ENCODE data around the gene CTNNA3.

CTNNA3 gene

DNA sequence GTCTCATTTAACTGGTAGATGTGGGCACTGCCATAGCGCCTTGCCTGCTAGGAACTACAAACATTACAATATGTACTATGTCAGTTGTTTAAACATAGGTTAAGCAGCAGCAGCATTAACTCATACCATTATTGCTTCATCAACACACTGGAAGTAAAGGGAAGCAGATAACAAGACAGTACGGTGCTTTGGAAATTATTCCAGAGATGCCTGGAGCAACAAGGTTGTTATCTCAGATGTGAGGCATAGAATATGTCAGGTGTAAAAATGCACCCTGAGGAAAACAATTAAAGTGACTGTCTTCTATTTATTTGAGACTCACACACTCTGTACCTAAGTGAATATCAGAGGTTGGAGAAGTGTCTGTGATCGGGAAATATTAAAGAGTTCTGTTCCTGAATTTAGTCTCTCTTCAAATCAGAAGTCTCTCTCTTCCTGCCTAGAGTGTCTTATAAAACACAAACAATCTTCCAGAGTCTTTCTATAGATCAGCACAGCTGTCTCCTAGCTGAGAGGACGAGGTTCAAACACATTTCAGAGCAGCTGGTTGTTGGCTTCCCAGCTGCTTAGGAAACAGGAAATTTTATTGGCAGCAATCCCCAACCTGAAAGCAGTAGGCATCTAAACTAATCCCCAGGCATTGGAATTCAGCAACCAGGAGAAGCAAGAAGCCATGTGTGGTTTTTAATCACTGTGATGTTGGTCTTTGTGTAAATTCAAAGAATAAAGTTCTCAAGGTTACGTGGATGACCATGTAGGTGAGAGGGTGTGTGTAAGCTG lies 1764.5 kb downstream of the CTNNA3 start:
- DNase-seq (ENCODE audit: low read depth), result no peak

DNA sequence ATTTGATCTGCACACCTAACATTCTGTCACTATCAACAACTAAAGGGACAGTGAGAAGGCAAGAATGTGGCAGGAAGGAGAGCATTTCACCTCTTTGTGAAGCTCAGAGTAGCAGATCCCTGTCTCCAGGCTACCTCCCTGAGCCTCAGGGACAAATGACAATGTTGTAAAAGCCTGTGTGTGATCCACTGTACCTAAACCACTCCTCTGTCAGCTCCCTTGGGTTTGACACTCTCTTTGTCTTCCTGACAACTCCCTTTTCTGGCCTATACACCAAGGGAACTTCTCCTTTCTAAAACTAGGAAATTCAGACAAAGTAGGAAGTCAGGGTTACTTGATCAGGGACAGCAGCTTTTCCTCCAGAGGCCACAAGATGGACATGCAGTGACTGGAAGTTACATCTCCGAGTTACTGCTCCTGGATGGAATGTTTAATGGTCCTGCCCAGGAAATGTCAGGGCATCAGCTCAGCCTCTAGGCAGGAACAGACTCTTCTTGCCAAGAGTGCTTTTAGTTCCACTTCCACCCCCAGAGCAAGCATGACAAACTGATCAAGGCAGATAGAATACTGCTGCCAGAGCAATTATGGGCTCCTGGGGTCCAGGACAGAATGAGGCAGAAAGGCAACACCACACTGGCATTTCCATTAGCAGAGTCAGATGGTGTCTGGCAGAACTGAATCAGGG lies 1784.7 kb downstream of the CTNNA3 start:
- DNase-seq (ENCODE audit: low read depth), result no peak

DNA sequence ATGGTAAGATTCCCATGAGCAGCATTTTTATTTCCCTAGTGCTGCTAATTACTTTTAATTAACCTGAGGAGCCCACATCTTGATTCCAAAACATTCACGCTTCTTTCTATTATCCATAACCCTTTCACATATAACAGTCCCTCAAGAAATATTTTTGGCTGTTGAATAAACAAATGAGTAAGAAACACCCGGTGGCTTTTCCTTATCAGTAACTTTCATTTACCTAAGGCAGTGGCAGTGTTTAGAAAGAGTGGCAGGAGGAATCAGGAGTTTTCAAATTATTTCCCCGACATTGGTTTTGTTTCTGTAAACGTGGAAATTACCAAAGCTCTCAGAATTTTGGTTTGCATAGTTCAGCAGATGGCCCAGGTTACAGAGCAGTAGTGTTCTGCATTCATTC lies 1785.8 kb downstream of the CTNNA3 start:
- DNase-seq (ENCODE audit: low read depth), result no peak

DNA sequence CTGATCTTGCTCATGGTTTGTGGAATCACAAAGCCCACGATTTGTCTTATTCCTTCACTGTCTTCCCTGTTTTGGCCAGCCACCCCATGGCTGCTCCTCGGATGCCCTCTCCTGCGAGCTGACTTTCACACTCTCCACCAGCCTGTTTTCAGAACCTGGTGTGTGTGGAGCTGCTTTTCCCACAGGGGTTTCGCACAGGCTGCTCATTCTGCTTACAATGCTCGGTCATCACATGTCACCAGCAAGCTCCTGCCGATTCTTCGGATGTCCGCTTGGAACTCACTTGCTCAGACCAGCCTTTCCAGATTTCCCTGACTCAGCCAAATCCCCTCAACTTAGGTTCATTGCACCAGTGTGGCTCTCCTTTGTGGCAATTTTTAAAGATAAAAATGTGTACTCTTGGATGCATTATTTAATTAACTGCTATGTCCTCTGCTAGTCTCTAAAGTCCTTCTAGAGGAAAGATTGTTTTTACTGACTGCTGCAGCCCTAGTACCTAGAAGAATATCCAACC lies 1788.7 kb downstream of the CTNNA3 start:
- no peak for DNase-seq (ENCODE audit: low read depth)

DNA sequence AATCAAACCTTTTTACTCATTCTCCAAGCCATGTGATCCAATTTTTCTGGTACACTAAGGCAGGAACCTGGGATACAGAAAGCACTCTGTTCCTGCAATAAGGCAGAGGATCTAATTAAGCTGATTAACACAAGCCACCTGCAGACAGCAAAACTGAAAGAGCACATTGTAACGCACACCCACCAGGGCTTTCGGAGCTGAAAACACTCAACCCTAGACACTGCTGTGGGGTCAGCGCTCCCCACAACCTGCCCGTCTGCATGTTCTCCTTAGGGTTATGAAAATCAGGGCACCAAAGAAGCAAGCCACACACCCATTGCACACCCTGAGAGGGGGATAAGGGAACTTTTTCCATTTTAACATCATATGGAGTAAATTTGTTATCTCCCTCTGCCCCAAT lies 1792.4 kb downstream of the CTNNA3 start:
- DNase-seq (ENCODE audit: low read depth), result no peak

DNA sequence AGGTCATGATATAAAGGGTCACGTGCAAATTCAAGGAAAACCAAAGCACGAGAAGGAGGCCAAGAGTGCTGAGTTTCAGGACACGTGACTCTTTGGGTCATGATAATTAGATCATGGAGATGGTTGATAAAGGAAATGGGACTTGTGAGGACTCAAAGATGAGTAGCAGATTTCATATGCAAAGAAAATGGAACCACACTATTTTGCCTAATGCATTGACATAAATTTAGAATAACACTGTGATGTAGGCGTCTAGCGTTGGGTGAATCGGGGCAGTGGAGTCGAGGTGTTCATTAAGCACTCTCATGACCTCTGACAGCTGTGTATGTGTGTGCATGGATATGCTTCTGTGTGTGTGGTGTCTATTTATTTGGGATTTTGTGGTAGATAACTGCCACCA lies 1795.7 kb downstream of the CTNNA3 start:
- no peak for DNase-seq (ENCODE audit: low read depth)

DNA sequence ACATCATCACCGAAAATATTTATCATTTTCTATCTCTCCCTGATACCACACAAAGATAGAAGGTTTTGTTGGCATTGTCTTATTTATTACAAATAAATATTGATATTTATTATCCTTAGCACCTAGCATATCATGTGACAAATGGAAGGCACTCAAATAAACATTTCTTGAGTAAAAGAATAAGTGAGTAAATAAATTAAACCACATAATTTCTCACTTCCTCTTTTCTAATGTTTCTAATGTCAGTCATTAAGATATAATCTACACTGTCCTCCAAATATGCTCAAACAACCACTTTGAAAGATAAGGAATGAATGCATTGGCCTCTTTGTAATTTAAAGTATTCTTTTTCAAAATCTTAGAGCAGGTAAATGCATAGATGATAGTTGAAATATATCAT lies 1797.9 kb downstream of the CTNNA3 start:
- no peak for DNase-seq (ENCODE audit: low read depth)

DNA sequence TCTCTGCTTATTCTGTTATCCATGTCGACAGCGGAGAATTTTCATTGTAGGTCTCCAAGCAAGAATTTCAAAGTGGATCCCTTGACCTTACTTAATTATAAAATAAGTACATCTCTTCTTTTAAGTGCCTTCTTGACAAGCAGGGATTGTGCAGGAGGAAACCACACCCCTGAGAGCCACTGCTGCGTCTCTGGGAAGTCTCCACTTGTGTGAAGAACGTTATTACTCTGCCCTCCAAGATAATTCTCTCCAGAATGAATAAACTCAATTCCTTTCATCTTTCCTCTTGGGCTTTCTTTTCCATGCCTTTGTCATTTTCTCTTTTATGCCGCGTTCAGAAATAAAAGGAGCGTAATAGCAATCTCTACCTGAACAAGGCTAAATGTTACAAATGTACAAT lies 1801.0 kb downstream of the CTNNA3 start:
- DNase-seq (ENCODE audit: low read depth), result no peak

DNA sequence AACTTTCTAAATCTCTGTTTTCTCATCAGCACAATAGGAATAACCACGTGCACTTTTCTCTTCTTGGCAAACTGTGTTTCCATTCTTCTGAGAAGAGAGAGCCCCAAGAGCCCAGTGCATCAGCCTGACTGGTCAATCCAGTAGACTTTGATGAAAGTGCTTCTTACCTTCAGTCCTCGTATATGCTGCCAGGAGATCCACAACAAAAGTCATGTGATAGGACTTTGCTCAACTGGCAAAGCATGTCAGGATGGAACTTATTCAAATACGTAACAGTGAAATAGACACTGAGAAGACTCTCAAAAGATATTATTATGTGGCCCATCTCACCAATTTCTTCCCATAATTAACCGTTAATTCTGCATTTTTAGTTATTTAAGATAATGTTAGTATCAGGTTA lies 1801.6 kb downstream of the CTNNA3 start:
- DNase-seq (ENCODE audit: low read depth), result no peak

DNA sequence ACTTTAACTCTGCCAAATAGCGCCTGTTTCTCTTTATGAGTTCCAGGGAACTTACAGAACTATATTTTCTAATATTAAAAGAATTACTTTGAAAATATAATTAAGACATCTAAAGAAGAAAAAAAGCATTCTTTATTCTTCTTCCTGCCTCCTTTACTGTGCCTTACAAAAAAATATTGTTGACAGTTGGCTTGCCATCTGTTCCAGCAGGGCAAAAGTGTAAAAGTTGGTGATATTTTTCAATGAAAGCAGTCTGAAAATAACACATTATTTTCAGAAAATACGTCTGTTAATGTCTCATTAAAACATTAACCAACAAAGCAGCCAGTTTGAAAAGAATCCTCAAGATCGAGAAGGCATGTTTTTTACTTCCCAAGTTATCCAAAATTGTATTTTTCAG lies 1802.3 kb downstream of the CTNNA3 start:
- no peak for DNase-seq (ENCODE audit: low read depth)

DNA sequence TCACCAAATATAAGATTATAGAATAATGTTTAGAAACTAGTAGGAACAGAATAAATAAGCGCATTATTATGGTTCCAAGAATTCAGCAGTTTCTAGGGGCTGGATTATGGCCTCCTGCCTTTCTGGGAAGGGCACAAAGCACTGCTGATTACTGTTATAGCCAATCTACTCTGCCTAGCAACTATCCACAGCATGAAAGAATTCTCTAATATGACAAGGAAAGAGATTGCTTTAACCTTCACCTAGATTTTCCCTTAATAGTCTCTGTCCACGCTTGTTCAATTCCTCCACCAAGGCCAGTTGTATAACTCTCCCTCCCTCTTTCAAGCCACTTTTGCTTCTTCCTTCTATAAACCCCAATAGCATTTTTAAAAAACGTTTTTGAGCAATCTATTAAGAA lies 1803.7 kb downstream of the CTNNA3 start:
- no peak for DNase-seq (ENCODE audit: low read depth)

DNA sequence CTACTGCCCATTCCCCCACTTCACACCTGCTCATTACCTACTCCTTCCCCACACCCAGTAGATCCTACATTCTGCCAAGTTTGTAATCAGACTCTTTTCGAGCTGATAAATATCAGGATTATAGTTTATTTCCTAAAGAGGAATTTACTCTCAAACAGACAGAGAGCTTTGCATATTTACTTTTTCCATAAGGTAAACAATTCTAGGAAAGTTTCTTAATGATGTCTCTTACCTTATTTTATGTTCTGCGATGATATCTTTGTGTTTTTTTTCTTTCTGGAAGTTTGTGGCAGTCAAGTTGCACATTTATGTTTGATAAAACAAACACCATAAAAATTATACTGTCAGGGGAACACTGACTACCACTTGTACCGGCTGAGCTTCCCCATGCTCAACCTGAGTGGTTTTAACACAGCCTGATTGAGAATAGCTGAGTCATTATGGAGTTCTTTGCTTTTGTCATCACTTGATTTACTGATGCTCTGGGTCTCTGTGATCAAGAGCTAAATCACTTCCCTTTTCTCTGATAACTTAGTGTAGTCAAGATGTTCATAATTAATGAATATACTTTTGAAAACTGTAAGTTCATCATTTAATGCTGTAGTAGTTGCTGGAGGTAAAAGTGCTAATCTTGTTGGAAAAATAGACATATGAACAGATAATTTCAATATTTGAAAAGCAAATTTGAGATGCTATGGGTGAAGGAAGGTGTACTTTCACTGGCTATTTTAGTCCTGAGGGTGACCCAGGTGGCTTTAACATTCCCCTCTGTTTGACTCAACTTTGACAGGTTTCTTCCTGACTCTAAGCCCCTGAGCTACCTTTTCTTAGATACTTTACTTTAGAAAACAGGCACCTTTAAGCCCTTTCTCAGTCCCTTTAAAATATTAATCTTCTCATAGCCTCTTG lies 1804.7 kb downstream of the CTNNA3 start:
- no peak for DNase-seq (ENCODE audit: low read depth)

DNA sequence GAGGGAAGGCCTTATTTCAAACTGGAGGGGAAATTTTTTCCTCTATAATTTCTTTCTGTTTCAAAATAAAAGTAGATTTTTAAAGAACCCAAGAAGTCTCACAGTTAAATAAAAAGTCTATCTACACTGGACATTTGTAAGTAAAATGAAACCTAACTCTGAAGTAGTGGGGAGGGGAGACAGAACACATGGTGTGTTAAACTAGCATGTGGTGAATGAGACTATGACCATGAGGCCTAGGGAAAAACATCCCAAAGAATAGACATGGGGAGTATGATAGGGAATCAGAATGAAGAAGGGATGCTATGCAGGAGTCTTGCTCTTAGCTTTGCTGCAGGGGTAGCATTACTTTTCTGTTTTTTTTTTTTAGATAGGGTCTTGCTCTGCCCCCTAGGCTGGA lies 1831.5 kb downstream of the CTNNA3 start:
- DNase-seq (ENCODE audit: low read depth), result no peak

DNA sequence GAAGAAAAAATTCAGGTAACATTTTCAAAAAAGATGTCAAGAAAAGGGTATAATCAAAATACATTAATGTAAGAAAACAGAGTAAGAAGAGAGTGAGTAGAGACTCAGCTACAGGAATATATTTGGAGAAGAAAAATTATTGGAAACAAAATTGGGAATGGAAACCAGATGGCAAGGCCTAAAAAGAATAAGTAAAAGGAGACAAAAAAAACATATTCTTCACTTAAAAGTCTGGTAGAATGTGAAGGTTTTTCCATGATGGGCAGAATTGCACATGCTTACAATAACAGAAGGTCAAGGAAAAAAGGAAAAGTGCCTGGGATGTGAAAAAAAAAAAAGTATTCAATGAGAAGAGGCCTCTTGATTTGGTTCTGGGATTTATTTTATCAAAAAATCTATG lies 1832.0 kb downstream of the CTNNA3 start:
- DNase-seq (ENCODE audit: low read depth), result no peak
